Measurements from ENCODE around the gene OR8S1. TPM values are rescaled to one million over a fixed set of nuclear protein-coding genes. Genes with fewer than 3 reads are reported as not detected.

The OR8S1 gene
- total RNA-seq, 1 experiment from 2014 or later: not detected

GRCh38 chr12:48486261-48486660 is 39.2 kb upstream of the OR8S1 start:
- POLR2A ChIA-PET: no interaction called here
- H2AFZ ChIP-seq (ENCODE audit: low read depth, low read length, poor library complexity, severe bottlenecking): no peak overlapping the region
- H3K36me3 ChIP-seq (ENCODE audit: control insufficient read depth in 1 of 2, insufficient read depth in 2 of 2, low read length in 2 of 2): no peaks in the 10 kb centered on the region
- H3K4me2 ChIP-seq (ENCODE audit: low read length): no peak overlapping the region
- H3K27me3 ChIP-seq (ENCODE audit: insufficient read depth, low read length): no peaks in the 10 kb centered on the region; the same call in 1 of the 2 replicates
- CTCF ChIA-PET: no interaction called here
- no peaks in the 10 kb centered on the region for H4K20me1 ChIP-seq (ENCODE audit: insufficient read depth)
- DNase-seq (ENCODE audit: low read depth, low spot score) (no peak), ATAC-seq (no peak)
- BruUV-seq (replicated peaks): no TSS peak
- H3K27ac ChIP-seq (ENCODE audit: low read depth, low read length): no peak overlapping the region
- no peak overlapping the region for H3K4me3 ChIP-seq (replicated peaks in 1 of 2; ENCODE audit: low read depth in 1 of 2, low read length in 2 of 2)
- H3K79me2 ChIP-seq (ENCODE audit: insufficient read depth, low read length): no peaks in the 10 kb centered on the region
- no peaks in the 10 kb centered on the region for H3K9me3 ChIP-seq (ENCODE audit: control insufficient read depth in 1 of 2, insufficient read depth in 1 of 2, low read depth in 1 of 2, low read length in 2 of 2)
- RAD21 ChIA-PET (ENCODE audit: low non-redundant PET in 1 of 2, low total read pairs in 2 of 2, uncharacterized antibody in 2 of 2, unreplicated experiment in 2 of 2): no interaction called here
- H3K9ac ChIP-seq (ENCODE audit: low read length): no peak overlapping the region
- TF ChIP-seq, protein P1, sequence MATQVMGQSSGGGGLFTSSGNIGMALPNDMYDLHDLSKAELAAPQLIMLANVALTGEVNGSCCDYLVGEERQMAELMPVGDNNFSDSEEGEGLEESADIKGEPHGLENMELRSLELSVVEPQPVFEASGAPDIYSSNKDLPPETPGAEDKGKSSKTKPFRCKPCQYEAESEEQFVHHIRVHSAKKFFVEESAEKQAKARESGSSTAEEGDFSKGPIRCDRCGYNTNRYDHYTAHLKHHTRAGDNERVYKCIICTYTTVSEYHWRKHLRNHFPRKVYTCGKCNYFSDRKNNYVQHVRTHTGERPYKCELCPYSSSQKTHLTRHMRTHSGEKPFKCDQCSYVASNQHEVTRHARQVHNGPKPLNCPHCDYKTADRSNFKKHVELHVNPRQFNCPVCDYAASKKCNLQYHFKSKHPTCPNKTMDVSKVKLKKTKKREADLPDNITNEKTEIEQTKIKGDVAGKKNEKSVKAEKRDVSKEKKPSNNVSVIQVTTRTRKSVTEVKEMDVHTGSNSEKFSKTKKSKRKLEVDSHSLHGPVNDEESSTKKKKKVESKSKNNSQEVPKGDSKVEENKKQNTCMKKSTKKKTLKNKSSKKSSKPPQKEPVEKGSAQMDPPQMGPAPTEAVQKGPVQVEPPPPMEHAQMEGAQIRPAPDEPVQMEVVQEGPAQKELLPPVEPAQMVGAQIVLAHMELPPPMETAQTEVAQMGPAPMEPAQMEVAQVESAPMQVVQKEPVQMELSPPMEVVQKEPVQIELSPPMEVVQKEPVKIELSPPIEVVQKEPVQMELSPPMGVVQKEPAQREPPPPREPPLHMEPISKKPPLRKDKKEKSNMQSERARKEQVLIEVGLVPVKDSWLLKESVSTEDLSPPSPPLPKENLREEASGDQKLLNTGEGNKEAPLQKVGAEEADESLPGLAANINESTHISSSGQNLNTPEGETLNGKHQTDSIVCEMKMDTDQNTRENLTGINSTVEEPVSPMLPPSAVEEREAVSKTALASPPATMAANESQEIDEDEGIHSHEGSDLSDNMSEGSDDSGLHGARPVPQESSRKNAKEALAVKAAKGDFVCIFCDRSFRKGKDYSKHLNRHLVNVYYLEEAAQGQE (IDR thresholded peaks at IDR 0.05; ENCODE audit: low read depth): no peak
- TF ChIP-seq POLR2A (IDR thresholded peaks at IDR 0.05; ENCODE audit: borderline replicate concordance, extremely low read depth, insufficient read depth, insufficient read length) (no peak), FOSL1 (IDR thresholded peaks at IDR 0.05; ENCODE audit: low read depth) (no peak), SRF (IDR thresholded peaks at IDR 0.05; ENCODE audit: low read depth) (no peak), MAX (IDR thresholded peaks at IDR 0.05) (no peak), RAD21 (IDR thresholded peaks at IDR 0.05; ENCODE audit: low read depth) (no peak), ZNF274 (IDR thresholded peaks at IDR 0.05; ENCODE audit: low read depth, low read length) (no peak), ZFX (IDR thresholded peaks at IDR 0.05) (no peak), EGR1 (IDR thresholded peaks at IDR 0.05; ENCODE audit: low read depth) (no peak), SP1 (IDR thresholded peaks at IDR 0.05; ENCODE audit: low read depth) (no peak), CBX3 (IDR thresholded peaks at IDR 0.05; ENCODE audit: low read depth) (no peak)
- TF ChIP-seq, protein P2, sequence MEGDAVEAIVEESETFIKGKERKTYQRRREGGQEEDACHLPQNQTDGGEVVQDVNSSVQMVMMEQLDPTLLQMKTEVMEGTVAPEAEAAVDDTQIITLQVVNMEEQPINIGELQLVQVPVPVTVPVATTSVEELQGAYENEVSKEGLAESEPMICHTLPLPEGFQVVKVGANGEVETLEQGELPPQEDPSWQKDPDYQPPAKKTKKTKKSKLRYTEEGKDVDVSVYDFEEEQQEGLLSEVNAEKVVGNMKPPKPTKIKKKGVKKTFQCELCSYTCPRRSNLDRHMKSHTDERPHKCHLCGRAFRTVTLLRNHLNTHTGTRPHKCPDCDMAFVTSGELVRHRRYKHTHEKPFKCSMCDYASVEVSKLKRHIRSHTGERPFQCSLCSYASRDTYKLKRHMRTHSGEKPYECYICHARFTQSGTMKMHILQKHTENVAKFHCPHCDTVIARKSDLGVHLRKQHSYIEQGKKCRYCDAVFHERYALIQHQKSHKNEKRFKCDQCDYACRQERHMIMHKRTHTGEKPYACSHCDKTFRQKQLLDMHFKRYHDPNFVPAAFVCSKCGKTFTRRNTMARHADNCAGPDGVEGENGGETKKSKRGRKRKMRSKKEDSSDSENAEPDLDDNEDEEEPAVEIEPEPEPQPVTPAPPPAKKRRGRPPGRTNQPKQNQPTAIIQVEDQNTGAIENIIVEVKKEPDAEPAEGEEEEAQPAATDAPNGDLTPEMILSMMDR (IDR thresholded peaks at IDR 0.05 in 2 of 3, conservative IDR thresholded peaks at IDR 0.05 in 1 of 3; ENCODE audit: borderline replicate concordance in 1 of 3, insufficient read depth in 1 of 3, low read depth in 2 of 3, low read length in 2 of 3): no peak
- no peaks in the 10 kb centered on the region for H3K9me2 ChIP-seq (ENCODE audit: insufficient read depth)
- intact Hi-C loops (cut with micrococcal nuclease): no loop called here
- no peaks in the 10 kb centered on the region for H3K4me1 ChIP-seq (ENCODE audit: control insufficient read depth in 1 of 2, insufficient read depth in 2 of 2, low read length in 2 of 2)

Data from HCT116 (cell line).